22Rv1 (cell line): ENCODE data around the gene CLINT1.

Experiments
- CTCF ChIP-seq: fragments of 450-650 bp; IDR thresholded peaks from 2 replicates; pipeline ENCODE4 v1.5.1; 2017; ENCODE audit warnings: mild to moderate bottlenecking
- ZFX ChIP-seq: fragments of 450-650 bp; IDR thresholded peaks from 2 replicates; pipeline ENCODE4 v1.6.1; 2017; ENCODE audit warnings: antibody characterized with exemption, borderline replicate concordance

- TF ChIP-seq CTCF (no peak), ZFX (no peak)
Observed at GRCh38 chr5:157778121-157778805, 80.7 kb downstream of the CLINT1 start.
